ENCODE results near the gene MUL1. TPM values are rescaled to one million over a fixed set of nuclear protein-coding genes. Genes with fewer than 3 reads are reported as not detected.

The MUL1 gene
- total RNA-seq, 1 experiment from 2014 or later = 23.4 TPM

DNA sequence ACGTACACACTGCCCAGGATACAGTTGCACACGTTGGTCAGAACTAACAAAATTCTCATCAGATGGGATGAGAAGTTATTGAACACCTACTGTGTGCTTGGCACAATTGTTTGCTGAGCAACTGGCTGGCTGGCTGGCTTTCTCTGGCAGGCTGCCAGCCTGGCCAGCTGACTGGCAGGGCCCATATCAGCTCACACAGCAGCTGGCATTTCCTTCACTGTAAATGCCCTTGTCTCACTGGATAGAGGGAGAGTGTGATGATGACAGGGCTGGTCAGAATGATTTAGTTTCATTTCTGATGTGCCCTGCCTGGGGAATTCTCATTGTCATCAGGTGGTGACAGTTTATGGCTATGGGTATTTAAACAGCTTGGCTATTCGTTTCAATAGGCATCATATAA lies 37.8 kb downstream of the MUL1 start:
- ChIA-PET POLR2A (no interaction called here), CTCF (interaction anchor here (1.0 kb wide), 1 partner anchor 108 kb away, joined by 4 read pairs; no protein-coding TSS in a partner anchor)
- peaks cover 4% of the 10 kb centered on the region for H3K4me1 Mint-ChIP-seq (ENCODE audit: insufficient read depth, unreplicated experiment)
- TF ChIP-seq, protein P1, sequence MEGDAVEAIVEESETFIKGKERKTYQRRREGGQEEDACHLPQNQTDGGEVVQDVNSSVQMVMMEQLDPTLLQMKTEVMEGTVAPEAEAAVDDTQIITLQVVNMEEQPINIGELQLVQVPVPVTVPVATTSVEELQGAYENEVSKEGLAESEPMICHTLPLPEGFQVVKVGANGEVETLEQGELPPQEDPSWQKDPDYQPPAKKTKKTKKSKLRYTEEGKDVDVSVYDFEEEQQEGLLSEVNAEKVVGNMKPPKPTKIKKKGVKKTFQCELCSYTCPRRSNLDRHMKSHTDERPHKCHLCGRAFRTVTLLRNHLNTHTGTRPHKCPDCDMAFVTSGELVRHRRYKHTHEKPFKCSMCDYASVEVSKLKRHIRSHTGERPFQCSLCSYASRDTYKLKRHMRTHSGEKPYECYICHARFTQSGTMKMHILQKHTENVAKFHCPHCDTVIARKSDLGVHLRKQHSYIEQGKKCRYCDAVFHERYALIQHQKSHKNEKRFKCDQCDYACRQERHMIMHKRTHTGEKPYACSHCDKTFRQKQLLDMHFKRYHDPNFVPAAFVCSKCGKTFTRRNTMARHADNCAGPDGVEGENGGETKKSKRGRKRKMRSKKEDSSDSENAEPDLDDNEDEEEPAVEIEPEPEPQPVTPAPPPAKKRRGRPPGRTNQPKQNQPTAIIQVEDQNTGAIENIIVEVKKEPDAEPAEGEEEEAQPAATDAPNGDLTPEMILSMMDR (IDR thresholded peaks at IDR 0.05; ENCODE audit: unreplicated experiment) = no peak
- BruUV-seq (replicated peaks) = no TSS peak
- peaks cover 17% of the 10 kb centered on the region for H3K27me3 Mint-ChIP-seq (ENCODE audit: insufficient read depth, unreplicated experiment)
- H3K9me3 Mint-ChIP-seq (ENCODE audit: unreplicated experiment) = no peaks in the 10 kb centered on the region
- no peak for DNase-seq (ENCODE audit: unreplicated experiment)
- no peaks in the 10 kb centered on the region for H3K36me3 Mint-ChIP-seq (ENCODE audit: insufficient read depth, unreplicated experiment)
- H3K4me3 Mint-ChIP-seq (ENCODE audit: unreplicated experiment) = no peak overlapping the region
- intact Hi-C loops (cut with micrococcal nuclease) = no loop called here
- no peak overlapping the region for H3K27ac Mint-ChIP-seq (ENCODE audit: low read depth, unreplicated experiment)

DNA sequence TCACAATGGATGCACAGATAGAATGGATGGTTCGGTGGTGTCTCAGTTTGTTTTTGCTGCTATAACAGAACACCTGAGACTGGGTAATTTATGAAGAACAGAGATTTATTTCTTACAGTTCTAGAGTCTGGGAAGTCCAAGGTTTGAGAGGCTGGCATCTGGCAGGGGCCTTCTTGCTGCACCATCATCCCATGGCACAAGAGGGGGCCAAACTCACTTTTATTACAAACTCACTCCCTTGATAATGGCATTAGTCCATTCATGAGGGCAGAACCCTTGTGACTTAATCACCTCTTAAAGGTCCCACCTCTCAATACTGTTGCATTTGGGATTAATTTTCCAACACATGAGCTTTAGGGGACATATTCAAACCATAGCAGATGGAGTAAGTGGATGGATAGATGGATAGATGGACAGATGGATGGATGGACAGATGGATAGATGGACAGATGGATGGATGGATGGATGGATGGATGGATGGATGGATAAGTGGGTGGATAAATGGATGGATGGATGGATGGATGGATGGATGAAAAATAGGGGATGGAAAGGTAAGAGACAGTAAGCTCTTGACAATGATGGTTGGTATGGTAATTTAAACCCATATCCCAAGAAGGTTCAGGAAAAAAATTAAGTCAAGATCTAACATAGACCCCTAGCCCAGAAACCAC lies 38.4 kb downstream of the MUL1 start:
- Mint-ChIP-seq H3K4me3 (ENCODE audit: unreplicated experiment) (no peak overlapping the region), H3K27ac (ENCODE audit: low read depth, unreplicated experiment) (no peak overlapping the region), H3K27me3 (ENCODE audit: insufficient read depth, unreplicated experiment) (peaks cover 17% of the 10 kb centered on the region), H3K36me3 (ENCODE audit: insufficient read depth, unreplicated experiment) (no peaks in the 10 kb centered on the region), H3K4me1 (ENCODE audit: insufficient read depth, unreplicated experiment) (no peaks in the 10 kb centered on the region), H3K9me3 (ENCODE audit: unreplicated experiment) (no peaks in the 10 kb centered on the region)
- intact Hi-C loops (cut with micrococcal nuclease) = no loop called here
- BruUV-seq (replicated peaks) = no TSS peak
- CTCF ChIA-PET = interaction anchor here (1.0 kb wide), 1 partner anchor 107 kb away, joined by 4 read pairs; no protein-coding TSS in a partner anchor
- POLR2A ChIA-PET = no interaction called here
- TF ChIP-seq, protein P1 (IDR thresholded peaks at IDR 0.05; ENCODE audit: unreplicated experiment) = no peak
- no peak for DNase-seq (ENCODE audit: unreplicated experiment)

DNA sequence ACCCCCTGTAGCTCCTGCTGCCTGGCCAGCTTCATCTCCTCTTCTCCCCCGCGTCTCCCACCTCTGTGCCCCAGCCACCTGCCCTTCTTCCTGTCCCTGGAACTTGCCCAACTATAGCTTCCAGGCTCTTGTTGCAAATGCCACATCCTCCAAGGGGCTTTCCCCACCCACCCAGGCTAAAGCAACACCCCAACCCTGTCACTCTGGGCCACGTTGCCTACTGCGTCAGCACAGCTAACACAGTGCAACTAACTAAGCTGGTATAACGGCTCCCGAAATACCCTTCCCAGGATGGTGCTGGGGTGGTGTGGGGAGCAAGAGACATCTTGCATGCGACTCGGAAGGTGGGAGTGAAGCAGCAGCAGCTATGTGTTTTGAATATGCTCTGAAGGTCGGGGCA lies 41.7 kb downstream of the MUL1 start:
- Mint-ChIP-seq H3K4me1 (ENCODE audit: insufficient read depth, unreplicated experiment) (no peaks in the 10 kb centered on the region), H3K4me3 (ENCODE audit: unreplicated experiment) (no peak overlapping the region), H3K36me3 (ENCODE audit: insufficient read depth, unreplicated experiment) (no peaks in the 10 kb centered on the region), H3K27ac (ENCODE audit: low read depth, unreplicated experiment) (no peak overlapping the region), H3K27me3 (ENCODE audit: insufficient read depth, unreplicated experiment) (peaks cover 20% of the 10 kb centered on the region), H3K9me3 (ENCODE audit: unreplicated experiment) (no peaks in the 10 kb centered on the region)
- no peak for DNase-seq (ENCODE audit: unreplicated experiment)
- ChIA-PET POLR2A (interaction anchor here (0.7 kb wide), 1 partner anchor 17 kb away, joined by 4 read pairs; no protein-coding TSS in a partner anchor), CTCF (interaction anchor here (1.2 kb wide), 1 partner anchor 19 kb away, joined by 3 read pairs; no protein-coding TSS in a partner anchor)
- TF ChIP-seq, protein P1 (IDR thresholded peaks at IDR 0.05; ENCODE audit: unreplicated experiment) = no peak
- intact Hi-C loops (cut with micrococcal nuclease) = no loop called here
- no TSS peak for BruUV-seq (replicated peaks)

DNA sequence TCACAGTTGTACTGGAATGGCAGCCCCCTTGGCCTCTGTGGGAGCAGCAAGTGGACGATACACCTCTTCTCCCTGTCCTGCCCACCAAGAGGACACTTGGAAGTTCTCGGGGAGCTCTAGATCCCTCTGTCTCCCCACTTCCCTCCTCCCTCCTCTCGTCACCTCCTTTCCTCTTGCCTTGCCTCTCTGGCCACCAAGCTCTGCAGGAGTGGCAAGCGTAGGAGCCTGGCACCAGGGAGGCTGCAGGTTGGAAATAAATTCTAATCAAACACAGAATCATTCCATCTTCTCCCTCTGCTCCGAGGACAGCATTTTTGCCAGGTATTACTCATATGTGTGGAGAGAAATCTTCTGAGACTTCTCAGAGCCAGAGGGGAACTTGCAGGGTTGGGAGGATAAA lies 42.8 kb downstream of the MUL1 start:
- Mint-ChIP-seq H3K4me1 (ENCODE audit: insufficient read depth, unreplicated experiment) (no peaks in the 10 kb centered on the region), H3K9me3 (ENCODE audit: unreplicated experiment) (peaks cover 1% of the 10 kb centered on the region), H3K36me3 (ENCODE audit: insufficient read depth, unreplicated experiment) (no peaks in the 10 kb centered on the region), H3K27me3 (ENCODE audit: insufficient read depth, unreplicated experiment) (peaks cover 31% of the 10 kb centered on the region), H3K27ac (ENCODE audit: low read depth, unreplicated experiment) (no peak overlapping the region), H3K4me3 (ENCODE audit: unreplicated experiment) (no peak overlapping the region)
- intact Hi-C loops (cut with micrococcal nuclease) = no loop called here
- BruUV-seq (replicated peaks) = no TSS peak
- DNase-seq (ENCODE audit: unreplicated experiment) = no peak
- ChIA-PET POLR2A (interaction anchor here (0.8 kb wide), 1 partner anchor 8 kb away, joined by 3 read pairs; no protein-coding TSS in a partner anchor), CTCF (no interaction called here)
- TF ChIP-seq, protein P1 (IDR thresholded peaks at IDR 0.05; ENCODE audit: unreplicated experiment) = no peak
